Measurements from ENCODE around the gene SLC26A5.

- TF ChIP-seq CTCF (IDR thresholded peaks at IDR 0.05), result no peak
- no peak for TF ChIP-seq POLR2A (IDR thresholded peaks at IDR 0.05)
Measured at GRCh38 chr7:103387242-103387641, 58.8 kb downstream of the SLC26A5 start.
